ENCODE data around the gene PDAP1.

DNA sequence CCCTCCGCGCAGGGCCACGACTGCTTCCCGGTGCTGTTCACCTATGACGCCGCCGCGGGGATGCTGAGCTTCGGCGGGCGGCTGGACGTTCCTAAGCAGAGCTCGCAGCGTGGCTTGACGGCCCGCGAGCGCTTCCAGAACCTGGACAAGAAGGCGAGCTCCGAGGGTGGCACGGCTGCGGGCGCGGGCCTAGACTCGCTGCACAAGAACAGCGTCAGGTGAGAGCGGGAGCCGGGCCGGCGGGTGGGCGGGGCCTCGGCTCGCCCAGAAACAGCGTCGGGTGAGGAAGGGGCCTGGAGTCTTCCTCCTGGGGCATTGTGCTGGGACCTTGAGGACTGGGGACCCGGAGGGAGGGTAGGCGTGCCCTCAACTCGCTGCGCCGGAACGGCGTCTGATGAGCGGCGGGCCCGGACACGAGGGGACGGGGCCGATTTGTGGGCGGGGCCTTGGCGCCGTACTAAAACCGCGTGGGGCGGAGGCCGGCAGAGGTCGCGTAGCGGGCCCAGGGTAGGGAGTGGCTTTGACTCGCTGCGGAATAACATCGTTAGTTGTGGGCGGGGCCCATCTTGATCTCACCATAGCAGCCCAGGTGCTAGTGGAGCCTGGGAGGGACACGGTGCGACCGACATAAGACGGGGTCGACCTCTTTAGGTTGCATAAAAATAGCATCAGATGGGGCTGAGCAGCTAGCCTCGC, 15.6 kb downstream of the PDAP1 start:
- TF ChIP-seq ELF4 (IDR thresholded peaks at IDR 0.05) (no peak), BHLHE40 (IDR thresholded peaks at IDR 0.05; ENCODE audit: borderline replicate concordance) (no peak), ARNT (IDR thresholded peaks at IDR 0.05) (no peak), SP1 (IDR thresholded peaks at IDR 0.05) (no peak), TARDBP (IDR thresholded peaks at IDR 0.05) (no peak), FOXA1 (IDR thresholded peaks at IDR 0.05) (no peak), FOXM1 (IDR thresholded peaks at IDR 0.05; ENCODE audit: borderline replicate concordance) (no peak), LEF1 (IDR thresholded peaks at IDR 0.05; ENCODE audit: borderline replicate concordance) (no peak), SUZ12 (IDR thresholded peaks at IDR 0.05) (no peak), ZNF384 (IDR thresholded peaks at IDR 0.05) (no peak)

All from HEK293T (cell line).